ENCODE results near the gene MTA1. TPM values are rescaled to one million over a fixed set of nuclear protein-coding genes. Genes with fewer than 3 reads are reported as not detected.

The MTA1 gene
- total RNA-seq, 2 donors from 2014 or later, result 59.2 to 77.4 TPM

GRCh38 chr14:105497671-105498429, 78.2 kb downstream of the MTA1 start:
- ATAC-seq (no peak), DNase-seq (no peak)
- intact Hi-C loops (cut with DNase I, micrococcal nuclease), result no loop called here

GRCh38 chr14:105498430-105499255, 79.0 kb downstream of the MTA1 start:
- DNase-seq (no peak), ATAC-seq (no peak)
- intact Hi-C loops (cut with DNase I, micrococcal nuclease), result no loop called here

GRCh38 chr14:105499256-105500035, 79.8 kb downstream of the MTA1 start:
- intact Hi-C loops (cut with DNase I, micrococcal nuclease), result no loop called here
- peak; percentile 8 for ATAC-seq

GRCh38 chr14:105500036-105500725, 80.6 kb downstream of the MTA1 start:
- intact Hi-C loops (cut with DNase I, micrococcal nuclease), result no loop called here
- no peak for DNase-seq
- ATAC-seq, result no peak

More at GRCh38 chr14:105499256-105500035, 79.8 kb downstream of the MTA1 start:
- DNase-seq, result no peak

GRCh38 chr14:105500726-105501101, 81.1 kb downstream of the MTA1 start:
- DNase-seq, result no peak
- intact Hi-C loops (cut with DNase I, micrococcal nuclease), result no loop called here
- ATAC-seq, result no peak

- intact Hi-C loops (cut with DNase I, micrococcal nuclease), result no loop called here
- DNase-seq, result no peak
- no peak for ATAC-seq
Measured at GRCh38 chr14:105501504-105502291, 82.1 kb downstream of the MTA1 start.

GRCh38 chr14:105502446-105503295, 83.0 kb downstream of the MTA1 start:
- no peak for DNase-seq
- intact Hi-C loops (cut with DNase I, micrococcal nuclease), result no loop called here
- ATAC-seq, result no peak

- intact Hi-C loops (cut with DNase I, micrococcal nuclease), result no loop called here
Measured at GRCh38 chr14:105503296-105503640, 83.6 kb downstream of the MTA1 start.

GRCh38 chr14:105503935-105504692, 84.5 kb downstream of the MTA1 start:
- ATAC-seq (no peak), DNase-seq (no peak)
- intact Hi-C loops (cut with DNase I, micrococcal nuclease), result no loop called here

More at GRCh38 chr14:105503296-105503640, 83.6 kb downstream of the MTA1 start:
- DNase-seq, result no peak
- ATAC-seq, result no peak

GRCh38 chr14:105505101-105505500, 85.5 kb downstream of the MTA1 start:
- intact Hi-C loops (cut with DNase I, micrococcal nuclease), result no loop called here
- no peak for ATAC-seq
- no peak for DNase-seq

- no peak for DNase-seq
- ATAC-seq, result no peak
- intact Hi-C loops (cut with DNase I, micrococcal nuclease), result no loop called here
Measured at GRCh38 chr14:105507247-105507646, 87.6 kb downstream of the MTA1 start.

- intact Hi-C loops (cut with DNase I, micrococcal nuclease), result no loop called here
- ATAC-seq, result no peak
- DNase-seq, result no peak
Measured at GRCh38 chr14:105508069-105508468, 88.4 kb downstream of the MTA1 start.

GRCh38 chr14:105508601-105509000, 89.0 kb downstream of the MTA1 start:
- no peak for ATAC-seq
- DNase-seq, result no peak
- intact Hi-C loops (cut with DNase I, micrococcal nuclease), result no loop called here

GRCh38 chr14:105517096-105517495, 97.5 kb downstream of the MTA1 start:
- intact Hi-C loops (cut with DNase I, micrococcal nuclease), result no loop called here
- no peak for ATAC-seq
- DNase-seq, result no peak

GRCh38 chr14:105519946-105520698, 100.5 kb downstream of the MTA1 start:
- DNase-seq (no peak), ATAC-seq (no peak)
- intact Hi-C loops (cut with DNase I, micrococcal nuclease), result no loop called here
